ENCODE data around the gene MESD.

MESD gene

GRCh38 chr15:80926126-80926525 is 63.5 kb downstream of the MESD start:
- Mint-ChIP-seq H3K4me1 (peaks cover 17% of the 10 kb centered on the region), H3K9me3 (no peaks in the 10 kb centered on the region), H3K4me3 (no peak overlapping the region), H3K27me3 (no peaks in the 10 kb centered on the region), H3K27ac (peak overlapping the region in 1 of 2 donors; percentile 9)
- DNase-seq: no peak
- ATAC-seq: no peak

GRCh38 chr15:80925597-80926059 is 64.0 kb downstream of the MESD start:
- no peaks in the 10 kb centered on the region for H3K9me3 Mint-ChIP-seq
- H3K27ac Mint-ChIP-seq: no peak overlapping the region
- ATAC-seq (no peak), DNase-seq (no peak)
- H3K4me1 Mint-ChIP-seq: peaks cover 22% of the 10 kb centered on the region
- H3K4me3 Mint-ChIP-seq: no peak overlapping the region
- no peaks in the 10 kb centered on the region for H3K27me3 Mint-ChIP-seq

DNA sequence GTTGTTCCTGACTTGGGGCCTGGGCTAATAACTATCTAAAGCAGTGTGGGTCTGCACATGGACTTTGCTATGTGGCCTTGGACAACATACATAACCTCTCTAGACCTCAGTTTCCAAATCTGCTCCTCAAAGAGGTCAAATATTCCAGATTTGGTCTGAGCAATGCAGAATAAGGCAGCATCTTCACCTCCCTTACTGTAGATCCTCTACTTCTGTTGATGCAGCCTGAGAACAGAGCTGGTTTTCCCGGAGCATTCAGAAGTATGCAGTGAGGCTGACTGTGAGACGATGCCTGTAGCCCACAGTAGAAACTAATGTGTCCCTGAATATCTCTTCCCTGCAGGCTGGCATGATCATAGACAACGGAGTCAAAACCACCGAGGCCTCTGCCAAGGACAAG is 65.3 kb downstream of the MESD start:
- peaks cover 32% of the 10 kb centered on the region for H3K4me1 Mint-ChIP-seq
- H3K27ac Mint-ChIP-seq: no peak overlapping the region
- no peak overlapping the region for H3K4me3 Mint-ChIP-seq
- no peaks in the 10 kb centered on the region for H3K9me3 Mint-ChIP-seq
- ATAC-seq: no peak
- no peak for DNase-seq
- no peaks in the 10 kb centered on the region for H3K27me3 Mint-ChIP-seq

DNA sequence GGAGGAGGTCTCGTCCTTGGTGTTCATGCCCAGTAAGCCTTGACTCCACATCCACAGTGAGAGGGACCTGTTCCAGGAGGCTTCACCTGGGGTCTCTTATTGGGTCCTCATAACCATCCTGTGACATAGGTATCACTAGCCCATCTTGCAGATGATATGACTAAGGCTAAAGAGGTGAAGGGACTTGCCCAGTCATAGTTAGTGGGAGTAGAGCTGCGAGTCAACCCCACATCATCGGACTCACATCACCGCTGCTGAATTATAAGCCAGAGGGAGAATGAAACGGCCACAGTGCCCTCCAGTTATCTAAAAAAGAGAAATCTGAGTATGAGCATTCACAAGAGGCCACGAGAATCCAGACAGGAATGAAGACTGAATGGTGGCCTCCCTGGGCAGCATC is 66.0 kb downstream of the MESD start:
- H3K9me3 Mint-ChIP-seq: no peaks in the 10 kb centered on the region
- DNase-seq (no peak), ATAC-seq (no peak)
- no peaks in the 10 kb centered on the region for H3K27me3 Mint-ChIP-seq
- H3K27ac Mint-ChIP-seq: no peak overlapping the region
- H3K4me3 Mint-ChIP-seq: no peak overlapping the region
- peaks cover 32% of the 10 kb centered on the region for H3K4me1 Mint-ChIP-seq

DNA sequence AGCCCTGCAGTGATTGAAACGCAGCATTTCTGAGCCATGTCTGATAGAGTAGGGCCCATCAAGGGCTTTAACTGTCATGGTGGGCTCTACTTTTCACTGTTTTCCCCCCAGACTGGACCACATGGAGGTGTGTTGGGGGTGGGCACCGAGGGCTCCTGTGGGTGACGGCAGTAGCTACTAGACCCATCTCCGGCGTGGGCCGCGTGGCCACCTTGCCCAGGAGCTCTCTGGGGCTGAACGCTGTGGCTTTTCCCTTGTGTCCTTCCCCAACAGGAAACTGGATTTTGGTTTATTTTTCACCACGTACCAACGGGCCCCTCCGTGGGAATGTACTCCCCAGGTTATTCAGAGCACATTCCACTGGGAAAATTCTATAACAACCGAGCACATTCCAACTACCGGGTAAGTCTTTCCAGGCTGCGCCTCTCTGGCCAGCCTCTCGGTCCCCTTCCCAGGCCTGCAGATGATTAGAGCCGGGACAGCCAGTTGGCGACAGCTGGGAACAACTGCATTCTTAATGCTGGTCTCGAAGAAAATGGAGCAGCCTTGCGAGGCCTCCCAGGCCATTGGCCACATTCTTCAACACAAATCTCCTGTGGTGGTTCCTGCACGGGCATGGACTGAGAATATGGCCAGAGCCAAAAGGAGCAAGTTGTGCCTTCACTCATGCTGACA is 67.7 kb downstream of the MESD start:
- no peaks in the 10 kb centered on the region for H3K27me3 Mint-ChIP-seq
- no peaks in the 10 kb centered on the region for H3K9me3 Mint-ChIP-seq
- no peak overlapping the region for H3K27ac Mint-ChIP-seq
- ATAC-seq: no peak
- H3K4me3 Mint-ChIP-seq: no peak overlapping the region
- H3K4me1 Mint-ChIP-seq: peaks cover 32% of the 10 kb centered on the region
- DNase-seq: no peak

- Mint-ChIP-seq H3K9me3 (no peaks in the 10 kb centered on the region), H3K4me3 (peak overlapping the region in 1 of 2 donors; percentile 46), H3K27me3 (no peaks in the 10 kb centered on the region), H3K27ac (peak overlapping the region in 1 of 2 donors; percentile 55), H3K4me1 (peaks cover 32% of the 10 kb centered on the region)
- peak; percentile 44 to 57 for DNase-seq
- peak; percentile 98 for ATAC-seq
Observed at GRCh38 chr15:80920271-80920699, 69.3 kb downstream of the MESD start.

GRCh38 chr15:80918196-80918783 is 71.3 kb downstream of the MESD start:
- Mint-ChIP-seq H3K4me3 (no peak overlapping the region), H3K9me3 (no peaks in the 10 kb centered on the region), H3K4me1 (peaks cover 27% of the 10 kb centered on the region), H3K27ac (no peak overlapping the region), H3K27me3 (no peaks in the 10 kb centered on the region)
- no peak for DNase-seq
- no peak for ATAC-seq

- DNase-seq (no peak), ATAC-seq (no peak)
- Mint-ChIP-seq H3K4me3 (no peak overlapping the region), H3K27me3 (no peaks in the 10 kb centered on the region), H3K27ac (no peak overlapping the region), H3K9me3 (no peaks in the 10 kb centered on the region), H3K4me1 (peaks cover 14% of the 10 kb centered on the region)
Observed at GRCh38 chr15:80916056-80916455, 73.6 kb downstream of the MESD start.

DNA sequence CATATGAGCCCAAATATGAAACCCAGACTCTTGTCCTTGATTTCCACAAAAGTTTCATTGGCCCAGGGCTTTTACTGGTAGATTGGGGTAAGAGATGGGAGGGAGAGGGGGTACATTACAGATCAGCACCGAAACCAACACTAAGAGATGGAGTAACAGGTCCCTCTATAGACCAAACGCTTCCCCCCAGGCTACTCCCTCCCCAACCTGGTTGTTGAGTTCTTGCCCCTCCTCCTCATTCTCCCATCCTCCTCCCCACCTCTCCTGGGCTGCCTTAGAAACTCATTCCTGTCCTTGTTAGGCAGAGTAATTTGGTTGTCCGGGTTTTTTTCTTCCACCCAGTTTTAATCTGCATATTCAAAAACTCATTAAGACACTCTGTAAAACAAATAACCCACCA is 74.1 kb downstream of the MESD start:
- Mint-ChIP-seq H3K27ac (no peak overlapping the region), H3K4me3 (no peak overlapping the region), H3K27me3 (no peaks in the 10 kb centered on the region), H3K4me1 (peaks cover 8% of the 10 kb centered on the region), H3K9me3 (no peaks in the 10 kb centered on the region)
- ATAC-seq (no peak), DNase-seq (no peak)

GRCh38 chr15:80913541-80913940 is 76.1 kb downstream of the MESD start:
- Mint-ChIP-seq H3K4me1 (no peaks in the 10 kb centered on the region), H3K4me3 (no peak overlapping the region), H3K27me3 (no peaks in the 10 kb centered on the region), H3K9me3 (no peaks in the 10 kb centered on the region), H3K27ac (no peak overlapping the region)
- DNase-seq (no peak), ATAC-seq (no peak)

- Mint-ChIP-seq H3K27ac (no peak overlapping the region), H3K4me1 (no peaks in the 10 kb centered on the region), H3K4me3 (no peak overlapping the region), H3K27me3 (no peaks in the 10 kb centered on the region), H3K9me3 (no peaks in the 10 kb centered on the region)
- no peak for ATAC-seq
- DNase-seq: no peak
Observed at GRCh38 chr15:80912673-80913072, 76.9 kb downstream of the MESD start.

GRCh38 chr15:80911821-80912220 is 77.8 kb downstream of the MESD start:
- no peak for ATAC-seq
- Mint-ChIP-seq H3K4me1 (no peaks in the 10 kb centered on the region), H3K9me3 (no peaks in the 10 kb centered on the region), H3K27ac (peak overlapping the region; percentile 57 to 69), H3K4me3 (no peak overlapping the region), H3K27me3 (no peaks in the 10 kb centered on the region)
- DNase-seq: no peak

DNA sequence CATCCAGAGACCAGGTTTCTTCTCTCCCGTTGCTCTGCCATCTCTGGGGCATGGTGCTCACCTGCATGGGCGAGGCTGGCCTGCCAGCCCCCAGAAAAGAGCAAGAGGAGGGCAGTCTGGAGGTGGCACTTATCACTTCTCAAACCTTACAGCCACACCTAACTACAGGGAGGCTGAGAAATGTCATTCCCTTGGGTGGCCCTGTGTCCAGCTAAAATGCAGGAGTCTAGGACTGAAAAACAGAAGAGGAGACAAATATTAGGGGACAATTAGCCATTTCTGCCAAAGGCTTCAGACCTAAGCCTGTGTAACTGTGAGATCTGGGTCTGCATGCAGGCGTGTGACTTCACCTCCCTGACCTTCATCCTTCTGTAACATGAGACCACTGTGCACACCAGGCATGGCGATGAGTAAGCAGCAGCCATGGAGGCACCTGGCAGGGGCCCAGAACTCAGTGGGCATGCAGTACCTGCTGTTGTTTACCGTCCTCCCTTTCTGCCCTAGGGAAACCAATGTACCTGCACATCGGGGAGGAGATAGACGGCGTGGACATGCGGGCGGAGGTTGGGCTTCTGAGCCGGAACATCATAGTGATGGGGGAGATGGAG is 83.4 kb downstream of the MESD start:
- Mint-ChIP-seq H3K4me3 (no peak overlapping the region), H3K9me3 (no peaks in the 10 kb centered on the region), H3K27ac (no peak overlapping the region), H3K4me1 (no peaks in the 10 kb centered on the region), H3K27me3 (no peaks in the 10 kb centered on the region)
- ATAC-seq (no peak), DNase-seq (no peak)

DNA sequence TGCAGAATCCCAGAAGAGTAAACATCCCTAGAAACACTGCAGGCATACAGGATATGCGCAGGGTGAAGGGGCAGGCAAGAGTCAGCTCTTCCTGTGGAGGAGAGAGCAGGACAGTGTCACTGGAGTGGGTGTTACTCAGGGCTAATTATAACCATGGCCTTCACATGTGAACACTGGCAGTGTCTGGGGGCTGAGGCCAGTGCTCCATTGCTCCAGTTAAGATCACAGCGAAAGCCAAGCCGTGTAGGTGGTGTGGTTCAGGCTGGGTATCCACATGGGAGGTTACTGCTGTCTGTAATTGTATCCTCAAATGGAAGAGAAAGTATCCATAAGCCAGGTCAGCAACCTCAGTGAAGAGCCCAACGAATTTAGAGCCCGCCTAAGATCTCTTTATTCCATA is 84.6 kb downstream of the MESD start:
- ATAC-seq (no peak), DNase-seq (no peak)
- H3K4me1 Mint-ChIP-seq: no peaks in the 10 kb centered on the region
- no peaks in the 10 kb centered on the region for H3K9me3 Mint-ChIP-seq
- no peak overlapping the region for H3K4me3 Mint-ChIP-seq
- no peak overlapping the region for H3K27ac Mint-ChIP-seq
- no peaks in the 10 kb centered on the region for H3K27me3 Mint-ChIP-seq

- DNase-seq: no peak
- H3K9me3 Mint-ChIP-seq: no peaks in the 10 kb centered on the region
- no peaks in the 10 kb centered on the region for H3K27me3 Mint-ChIP-seq
- H3K4me3 Mint-ChIP-seq: no peak overlapping the region
- no peak for ATAC-seq
- H3K4me1 Mint-ChIP-seq: no peaks in the 10 kb centered on the region
- H3K27ac Mint-ChIP-seq: no peak overlapping the region
Observed at GRCh38 chr15:80902298-80902801, 87.3 kb downstream of the MESD start.

DNA sequence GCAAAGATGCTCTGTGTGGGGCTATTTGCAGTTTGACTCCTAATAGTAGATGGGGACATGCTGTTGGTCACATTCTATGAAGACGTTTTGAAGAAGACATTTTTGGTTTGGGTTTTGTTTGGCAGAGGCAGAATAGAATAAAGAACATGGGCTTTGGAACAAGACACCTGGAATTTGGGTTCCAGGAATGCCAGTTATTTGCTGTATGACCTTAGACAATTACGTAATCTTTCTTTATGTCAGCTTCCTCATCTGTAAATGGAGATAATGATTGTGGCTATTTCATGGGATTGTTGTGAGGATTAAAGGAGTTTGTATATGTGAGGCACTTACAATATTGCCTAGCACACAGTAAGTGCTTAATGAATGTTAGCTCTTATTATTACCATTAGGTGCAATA is 91.6 kb downstream of the MESD start:
- Mint-ChIP-seq H3K27ac (no peak overlapping the region), H3K4me3 (no peak overlapping the region), H3K9me3 (peaks cover 4 to 14% of the 10 kb centered on the region in 2 donors), H3K27me3 (no peaks in the 10 kb centered on the region), H3K4me1 (no peaks in the 10 kb centered on the region)
- no peak for DNase-seq
- ATAC-seq: no peak

Data from stimulated activated naive CD8-positive, alpha-beta T cell treated with anti-CD3 and anti-CD28 coated beads, Interleukin-15, amount 100 ng/mL, for 72 hours (primary cell).